Tibial nerve (tissue), 4 donors: ENCODE data around the gene ALOXE3. TPM values are rescaled to one million over a fixed set of nuclear protein-coding genes. Genes with fewer than 3 reads are reported as not detected.

Experiments
- DNase-seq, 2 donors: peaks; one replicate each; pipeline ENCODE4 v3.0.0-alpha.2; 2019; ENCODE audit warnings: low spot score in 2 of 2
- H3K27ac ChIP-seq, 4 donors: fragments of 200-600 bp; sonication (generic) in 3 of 4; one replicate each; pipeline ENCODE4 v1.5.1; 2017 to 2019; ENCODE audit warnings: mild to moderate bottlenecking in 1 of 4
- H3K27me3 ChIP-seq, 2 donors: fragments of 200-600 bp; sonication (generic) in 1 of 2; one replicate each; pipeline versions ENCODE4 v1.5.1 to v1.6.0; 2017 to 2019
- H3K36me3 ChIP-seq, 3 donors: fragments of 200-600 bp; sonication (generic); one replicate each; pipeline ENCODE4 v1.5.1; 2018 to 2019
- H3K4me1 ChIP-seq, 4 donors: fragments of 200-600 bp; sonication (generic) in 3 of 4; one replicate each; pipeline ENCODE4 v1.5.1; 2017 to 2019
- H3K4me3 ChIP-seq, 4 donors: fragments of 200-600 bp; sonication (generic) in 3 of 4; one replicate each; pipeline ENCODE4 v1.5.1; 2017 to 2019; ENCODE audit warnings: mild to moderate bottlenecking in 1 of 4, moderate library complexity in 1 of 4
- H3K9me3 ChIP-seq, 4 donors: fragments of 200-600 bp; sonication (generic) in 3 of 4; one replicate each; pipeline ENCODE4 v1.5.1; 2017 to 2019
- CTCF ChIP-seq, 5 experiments: fragments of 200-600 bp in 3 of 5; fragments of 450-650 bp in 2 of 5; sonication (generic) in 3 of 5; IDR thresholded peaks; one replicate each; pipeline ENCODE4 v1.5.1; 2016 to 2019; ENCODE audit warnings: antibody characterized with exemption in 5 of 5, mild to moderate bottlenecking in 3 of 5, moderate library complexity in 2 of 5
- EP300 ChIP-seq, 2 donors: sonication (generic); formaldehyde crosslinking; IDR thresholded peaks; one replicate each; pipeline ENCODE4 v1.6.1; 2017; ENCODE audit warnings: antibody characterized with exemption in 2 of 2, mild to moderate bottlenecking in 1 of 2
- POLR2A ChIP-seq, 2 donors: fragments of 450-650 bp; IDR thresholded peaks; one replicate each; pipeline ENCODE4 v1.6.1; 2017; ENCODE audit warnings: antibody characterized with exemption in 2 of 2, mild to moderate bottlenecking in 2 of 2, moderate library complexity in 2 of 2
- WGBS, 2 donors: methylation state at CpG; one replicate each; pipeline ENCODE4 v1.1.5; 2018; 5-methylcytosine and 5-hydroxymethylcytosine counted together
- total RNA-seq, 4 donors: library from RNA; depleted of rRNA; stranded (reverse); fragments of >200 nt; gene quantifications; one replicate each; pipeline ENCODE4 v1.1.0, GENCODE V29; 2016

The ALOXE3 gene
- total RNA-seq, 4 donors from 2014 or later = not detected

GRCh38 chr17:8154608-8155155 is 36.4 kb upstream of the ALOXE3 start:
- H3K4me3 ChIP-seq = peak overlapping the region; percentile 81 to 92 (median 89)
- TF ChIP-seq CTCF (IDR thresholded peaks at IDR 0.05) = no peak
- TF ChIP-seq POLR2A (IDR thresholded peaks at IDR 0.05) = peak in 1 of 2 donors; percentile 21
- no peaks in the 10 kb centered on the region for H3K9me3 ChIP-seq
- H3K36me3 ChIP-seq = peaks cover 4 to 22% (median 6%) of the 10 kb centered on the region in 3 donors
- H3K27me3 ChIP-seq = no peaks in the 10 kb centered on the region
- H3K4me1 ChIP-seq = peaks cover 3 to 53% (median 45%) of the 10 kb centered on the region in 4 donors
- 10 to 13% methylated on average over 11 of the region's 11 CpGs for WGBS, 2 donors
- DNase-seq = no peak
- peak overlapping the region; percentile 98 to 100 (median 100) for H3K27ac ChIP-seq

GRCh38 chr17:8153957-8154607 is 35.8 kb upstream of the ALOXE3 start:
- TF ChIP-seq EP300 (IDR thresholded peaks at IDR 0.05) (peak; percentile 100), CTCF (IDR thresholded peaks at IDR 0.05) (peak in 1 of 5 experiments; percentile 49), POLR2A (IDR thresholded peaks at IDR 0.05) (peak; percentile 90 to 94)
- no peaks in the 10 kb centered on the region for H3K9me3 ChIP-seq
- peak overlapping the region; percentile 98 to 100 (median 100) for H3K27ac ChIP-seq
- peaks cover 10 to 22% (median 12%) of the 10 kb centered on the region in 3 donors for H3K36me3 ChIP-seq
- peak overlapping the region; percentile 81 to 92 (median 89) for H3K4me3 ChIP-seq
- DNase-seq = peak; percentile 100
- no peaks in the 10 kb centered on the region for H3K27me3 ChIP-seq
- peaks cover 3 to 53% (median 43%) of the 10 kb centered on the region in 4 donors for H3K4me1 ChIP-seq
- 0 to 10% methylated on average over 12 to 17 of the region's 22 CpGs for WGBS, 2 donors

- TF ChIP-seq EP300 (IDR thresholded peaks at IDR 0.05) (peak; percentile 84 to 89), POLR2A (IDR thresholded peaks at IDR 0.05) (peak; percentile 49 to 79), CTCF (IDR thresholded peaks at IDR 0.05) (no peak)
- Histone ChIP-seq H3K4me3 (peak overlapping the region; percentile 75 to 92 (median 86)), H3K4me1 (peaks cover 3 to 52% (median 40%) of the 10 kb centered on the region in 4 donors), H3K36me3 (peaks cover 11 to 27% (median 15%) of the 10 kb centered on the region in 3 donors), H3K9me3 (no peaks in the 10 kb centered on the region), H3K27me3 (no peaks in the 10 kb centered on the region), H3K27ac (peak overlapping the region; percentile 98 to 100 (median 100))
- DNase-seq = peak; percentile 76 to 90
- WGBS, 2 donors = 2 to 12% methylated on average over 13 of the region's 13 CpGs
These were observed 35.2 kb upstream of the ALOXE3 start for GRCh38 chr17:8153525-8153956.

GRCh38 chr17:8153031-8153451 is 34.7 kb upstream of the ALOXE3 start:
- TF ChIP-seq EP300 (IDR thresholded peaks at IDR 0.05) = no peak
- no peak for TF ChIP-seq POLR2A (IDR thresholded peaks at IDR 0.05)
- TF ChIP-seq CTCF (IDR thresholded peaks at IDR 0.05) = no peak
- no peaks in the 10 kb centered on the region for H3K27me3 ChIP-seq
- H3K4me1 ChIP-seq = peaks cover 3 to 53% (median 36%) of the 10 kb centered on the region in 4 donors
- H3K36me3 ChIP-seq = peaks cover 14 to 32% (median 20%) of the 10 kb centered on the region in 3 donors
- WGBS, 2 donors = 58 to 63% methylated on average over 7 of the region's 7 CpGs
- no peaks in the 10 kb centered on the region for H3K9me3 ChIP-seq
- peak overlapping the region; percentile 75 to 92 (median 86) for H3K4me3 ChIP-seq
- peak overlapping the region; percentile 98 to 100 (median 100) for H3K27ac ChIP-seq
- DNase-seq = peak in 1 of 2 donors; percentile 32
